GM21786 (cell line): Measurements from ENCODE around the gene GNAT1.

Experiments used
- ATAC-seq: cut with Tn5 transposase; IDR thresholded peaks from one replicate; pipeline ENCODE4 v1.9.1; 2021; ENCODE audit not compliant: unreplicated experiment

GNAT1 gene

GRCh38 chr3:50190936-50191660, at the start of gene GNAT1:
Gene GNAT1 (plus strand): TSS chr3:50191610. CDS start chr3:50191726, 116 bp downstream.
- ATAC-seq = no peak

- no peak for ATAC-seq
Measured at GRCh38 chr3:50146316-50146901, 45.0 kb upstream of the GNAT1 start.

GRCh38 chr3:50147016-50147415, 44.4 kb upstream of the GNAT1 start:
- ATAC-seq = no peak

- no peak for ATAC-seq
Measured at GRCh38 chr3:50147447-50147846, 44.0 kb upstream of the GNAT1 start.

GRCh38 chr3:50147861-50148260, 43.5 kb upstream of the GNAT1 start:
- no peak for ATAC-seq

- ATAC-seq = no peak
Measured at GRCh38 chr3:50150404-50150750, 41.0 kb upstream of the GNAT1 start.

GRCh38 chr3:50150863-50151686, 40.3 kb upstream of the GNAT1 start:
- ATAC-seq = no peak

- ATAC-seq = no peak
Measured at GRCh38 chr3:50151728-50152127, 39.7 kb upstream of the GNAT1 start.

GRCh38 chr3:50153782-50154475, 37.5 kb upstream of the GNAT1 start:
- ATAC-seq = no peak

GRCh38 chr3:50154476-50154839, 37.0 kb upstream of the GNAT1 start:
- peak; percentile 15 for ATAC-seq

GRCh38 chr3:50154840-50155490, 36.4 kb upstream of the GNAT1 start, which contains the start of gene SEMA3F:
Gene SEMA3F (plus strand): TSS chr3:50155324. CDS start chr3:50159623, 4,299 bp downstream.
- peak; percentile 62 for ATAC-seq

GRCh38 chr3:50155491-50155878, 35.9 kb upstream of the GNAT1 start:
- no peak for ATAC-seq

- no peak for ATAC-seq
Measured at GRCh38 chr3:50155891-50156290, 35.5 kb upstream of the GNAT1 start.

- ATAC-seq = no peak
Measured at GRCh38 chr3:50156549-50157493, 34.6 kb upstream of the GNAT1 start.

- ATAC-seq = no peak
Measured at GRCh38 chr3:50157827-50158529, 33.4 kb upstream of the GNAT1 start.

- no peak for ATAC-seq
Measured at GRCh38 chr3:50158530-50159146, 32.8 kb upstream of the GNAT1 start.

- no peak for ATAC-seq
Measured at GRCh38 chr3:50160561-50160983, 30.8 kb upstream of the GNAT1 start.

GRCh38 chr3:50161320-50161719, 30.1 kb upstream of the GNAT1 start:
- ATAC-seq = no peak
